Retinal pigment epithelial cell (primary cell): Measurements from ENCODE around the gene CCNYL1.

Source experiments
- DNase-seq: peaks from one replicate; pipeline ENCODE4 v3.0.0-alpha.2; 2010; ENCODE audit warnings: low read depth
- H3K4me3 ChIP-seq: 2 replicates; pipeline ENCODE4 v1.5.1; 2011; ENCODE audit warnings: mild to moderate bottlenecking, low read length, control low read depth, moderate library complexity
- TF ChIP-seq, protein P1 (sequence below): conservative IDR thresholded peaks from 2 replicates; pipeline ENCODE4 v1.5.1; 2011; ENCODE audit warnings: low read depth, low read length, control low read depth, inconsistent platforms

Gene CCNYL1

DNA sequence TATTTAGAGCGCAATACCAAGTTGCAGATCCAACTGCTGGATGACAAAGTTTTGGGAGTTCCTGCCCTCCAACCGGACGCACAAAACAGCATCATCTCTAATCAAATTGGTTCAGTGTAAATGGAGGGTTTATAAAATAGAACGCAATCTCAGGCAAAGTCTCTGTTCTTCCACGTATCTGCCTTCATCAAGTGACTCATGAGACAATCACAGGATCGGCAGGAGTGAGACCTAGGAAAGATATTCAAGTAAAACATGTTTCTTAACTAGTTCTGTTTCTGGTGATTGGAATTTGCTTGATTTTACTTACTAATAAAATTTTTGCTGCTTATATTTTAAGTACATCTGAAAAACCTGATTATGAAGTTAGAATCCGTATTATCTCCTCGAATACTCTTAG is 50.7 kb downstream of the CCNYL1 start:
- TF ChIP-seq, protein P1, sequence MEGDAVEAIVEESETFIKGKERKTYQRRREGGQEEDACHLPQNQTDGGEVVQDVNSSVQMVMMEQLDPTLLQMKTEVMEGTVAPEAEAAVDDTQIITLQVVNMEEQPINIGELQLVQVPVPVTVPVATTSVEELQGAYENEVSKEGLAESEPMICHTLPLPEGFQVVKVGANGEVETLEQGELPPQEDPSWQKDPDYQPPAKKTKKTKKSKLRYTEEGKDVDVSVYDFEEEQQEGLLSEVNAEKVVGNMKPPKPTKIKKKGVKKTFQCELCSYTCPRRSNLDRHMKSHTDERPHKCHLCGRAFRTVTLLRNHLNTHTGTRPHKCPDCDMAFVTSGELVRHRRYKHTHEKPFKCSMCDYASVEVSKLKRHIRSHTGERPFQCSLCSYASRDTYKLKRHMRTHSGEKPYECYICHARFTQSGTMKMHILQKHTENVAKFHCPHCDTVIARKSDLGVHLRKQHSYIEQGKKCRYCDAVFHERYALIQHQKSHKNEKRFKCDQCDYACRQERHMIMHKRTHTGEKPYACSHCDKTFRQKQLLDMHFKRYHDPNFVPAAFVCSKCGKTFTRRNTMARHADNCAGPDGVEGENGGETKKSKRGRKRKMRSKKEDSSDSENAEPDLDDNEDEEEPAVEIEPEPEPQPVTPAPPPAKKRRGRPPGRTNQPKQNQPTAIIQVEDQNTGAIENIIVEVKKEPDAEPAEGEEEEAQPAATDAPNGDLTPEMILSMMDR: no peak
- no peak for DNase-seq
- H3K4me3 ChIP-seq: no peak overlapping the region

DNA sequence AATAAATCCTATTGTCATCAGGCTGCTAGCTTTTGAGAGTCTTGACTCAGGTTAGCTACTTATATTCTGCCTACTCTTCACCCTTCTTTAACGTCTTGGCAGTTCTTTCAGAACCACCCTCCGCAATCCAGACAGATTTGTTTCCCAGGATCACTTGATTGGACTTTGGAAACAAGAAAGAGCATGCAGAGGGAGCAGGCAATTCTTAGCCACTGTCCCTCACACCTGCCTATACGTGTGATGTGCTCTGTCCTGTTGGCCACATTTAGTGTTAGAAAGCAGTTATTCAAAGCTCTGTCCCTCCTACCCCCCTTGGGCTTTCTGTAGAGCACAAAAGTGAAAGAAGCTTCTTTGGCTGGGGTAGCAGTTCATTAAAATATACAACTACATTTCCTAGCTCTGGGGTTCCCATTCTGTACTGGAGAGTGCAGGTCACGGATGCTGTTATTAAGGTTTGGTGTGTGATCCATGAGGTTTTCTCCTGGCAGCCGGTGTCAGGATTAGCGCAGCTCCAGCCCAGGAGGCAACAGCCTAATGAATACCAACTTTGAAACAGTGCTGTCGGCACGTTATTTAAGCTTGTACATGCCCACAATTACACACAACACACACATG is 52.0 kb downstream of the CCNYL1 start:
- DNase-seq: no peak
- no peak overlapping the region for H3K4me3 ChIP-seq
- TF ChIP-seq, protein P1: no peak

DNA sequence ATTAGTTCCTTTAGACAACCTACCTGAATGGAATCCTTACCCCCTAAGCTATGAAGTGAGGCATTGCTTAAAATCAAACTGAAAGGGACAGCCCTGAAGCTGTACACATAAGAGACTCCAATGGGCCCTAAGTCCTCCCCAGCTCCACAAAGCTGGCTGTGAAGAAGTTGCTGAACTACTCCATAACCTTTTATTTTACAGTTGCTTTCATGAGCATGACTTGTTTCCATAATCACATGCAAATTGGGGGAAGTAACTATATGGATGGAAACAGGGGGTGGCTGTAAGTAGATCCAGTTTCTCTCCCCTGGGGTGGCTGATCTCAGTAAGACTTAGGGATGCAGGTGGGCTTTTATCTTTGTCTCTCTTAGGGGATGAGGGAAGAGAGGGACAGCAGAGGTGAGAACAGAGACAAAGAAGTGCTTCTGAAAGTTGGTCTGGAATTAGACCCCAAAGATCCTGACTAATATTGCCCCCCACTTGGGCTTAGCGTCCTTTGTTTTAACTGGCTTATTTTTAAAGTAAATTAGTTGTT is 52.7 kb downstream of the CCNYL1 start:
- TF ChIP-seq, protein P1: no peak
- no peak overlapping the region for H3K4me3 ChIP-seq
- DNase-seq: no peak

DNA sequence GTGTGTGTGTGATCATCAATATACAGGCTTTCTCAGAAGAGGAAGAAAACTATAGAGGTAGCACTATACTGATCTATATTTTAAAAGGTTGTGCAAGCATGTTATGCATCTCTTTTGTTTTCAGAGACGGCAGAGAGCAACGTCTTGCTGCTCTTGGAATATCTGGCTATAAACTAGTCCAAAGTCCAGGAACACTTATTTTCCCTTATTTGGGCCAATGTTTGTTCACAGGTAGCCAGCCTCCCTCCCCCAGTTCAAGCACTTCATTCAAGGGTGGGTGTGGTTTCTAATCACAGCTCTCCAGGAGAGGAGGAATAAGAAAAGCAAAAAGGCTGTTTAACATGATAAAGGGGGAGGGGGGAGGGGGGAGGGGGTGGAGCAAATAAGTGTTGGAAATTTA is 54.1 kb downstream of the CCNYL1 start:
- no peak for DNase-seq
- TF ChIP-seq, protein P1: no peak
- no peak overlapping the region for H3K4me3 ChIP-seq

DNA sequence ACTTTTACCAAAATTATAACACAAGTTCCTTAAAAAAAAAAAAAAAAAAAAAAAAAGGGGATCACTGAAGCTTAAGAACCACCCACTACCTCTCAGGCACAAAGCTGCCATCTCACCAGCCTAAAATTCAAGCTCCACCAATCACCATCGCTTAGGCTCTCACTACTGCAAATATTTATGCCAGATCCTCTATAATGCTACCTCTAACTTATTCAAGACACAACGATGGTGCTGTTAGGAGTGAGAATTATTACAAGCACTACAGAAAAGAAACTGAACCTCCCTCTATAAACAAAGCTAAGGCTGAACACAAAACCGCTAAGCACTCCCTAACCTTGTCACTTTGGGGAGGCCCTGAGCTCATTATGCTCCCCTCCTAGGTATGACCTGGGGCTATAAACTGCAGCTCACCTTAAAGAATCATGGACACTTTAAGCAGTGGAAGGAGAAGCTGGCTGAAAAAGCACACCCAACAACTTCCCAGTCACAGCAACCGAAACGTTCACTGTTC is 54.7 kb downstream of the CCNYL1 start:
- TF ChIP-seq, protein P1: no peak
- no peak for DNase-seq
- no peak overlapping the region for H3K4me3 ChIP-seq

DNA sequence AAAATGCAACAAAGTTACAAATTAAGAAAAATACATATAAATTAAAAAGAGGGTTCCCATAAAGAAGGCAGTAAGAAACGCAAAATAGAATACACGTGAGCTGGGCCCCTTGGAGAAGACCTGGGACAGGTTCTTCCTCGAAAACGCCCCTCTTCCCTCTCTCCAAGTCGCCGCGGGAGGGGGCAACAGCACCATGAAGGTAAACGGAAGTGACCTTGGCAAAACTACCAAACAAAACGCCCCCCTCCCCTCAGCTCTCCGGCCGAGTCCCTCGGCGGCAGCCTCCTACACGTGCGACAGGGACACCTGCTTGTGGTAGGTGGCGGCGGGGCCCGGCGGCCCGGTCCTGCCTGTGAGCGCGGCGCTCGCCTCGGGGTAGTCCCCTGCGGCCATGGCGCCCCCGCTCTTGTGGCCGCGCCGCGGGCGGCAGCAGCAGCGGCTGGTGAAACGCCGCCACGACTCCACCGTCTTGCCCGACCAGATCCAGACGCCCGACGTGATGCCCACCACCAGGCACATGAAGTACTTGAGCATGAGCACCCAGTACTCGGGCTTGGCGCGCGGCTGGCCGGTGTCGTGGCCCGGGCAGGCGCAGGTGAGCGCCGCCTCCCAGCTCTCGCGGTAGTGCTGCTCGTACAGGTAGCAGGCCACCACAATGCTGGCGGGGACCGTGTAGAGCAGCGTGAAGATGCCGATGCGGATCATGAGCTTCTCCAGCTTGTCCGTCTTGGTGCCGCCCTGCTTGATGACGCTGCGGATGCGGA is 55.4 kb downstream of the CCNYL1 start:
- TF ChIP-seq, protein P1: no peak
- no peak overlapping the region for H3K4me3 ChIP-seq
- no peak for DNase-seq
